Neural cell (in vitro differentiated cells): ENCODE data around the gene TAC4. TPM values are rescaled to one million over a fixed set of nuclear protein-coding genes. Genes with fewer than 3 reads are reported as not detected.

Experiments used
- H2AFZ ChIP-seq: fragments of 200-600, 300-800 bp; sonication (generic), shearing (Covaris generic); 2 replicates; pipeline ENCODE4 v1.6.0; 2014; ENCODE audit warnings: low read depth, mild to moderate bottlenecking, antibody characterized with exemption, low read length, moderate library complexity
- H3F3A ChIP-seq: fragments of 200-600 bp; shearing (Covaris generic); 2 replicates; pipeline ENCODE4 v1.6.1; 2016; ENCODE audit warnings: mild to moderate bottlenecking, moderate library complexity, mixed read lengths, antibody characterized with exemption, low read length; ENCODE audit not compliant: insufficient read depth, poor library complexity, severe bottlenecking
- H3K27ac ChIP-seq: fragments of 200-600, 300-800 bp; sonication (generic), shearing (Covaris generic); 2 replicates; pipeline ENCODE4 v1.5.1; 2014; ENCODE audit warnings: mild to moderate bottlenecking, low read length, moderate library complexity
- H3K27me3 ChIP-seq: fragments of 300-800, 200-600 bp; sonication (generic), shearing (Covaris generic); 2 replicates; pipeline ENCODE4 v1.6.0; 2014; ENCODE audit warnings: mild to moderate bottlenecking, low read depth, low read length, moderate library complexity; ENCODE audit not compliant: insufficient read depth
- H3K36me3 ChIP-seq: fragments of 300-800, 200-600 bp; sonication (generic), shearing (Covaris generic); 2 replicates; pipeline ENCODE4 v1.5.1; 2014; ENCODE audit warnings: mild to moderate bottlenecking, antibody characterized with exemption, low read length, moderate library complexity; ENCODE audit not compliant: insufficient read depth
- H3K4me2 ChIP-seq: fragments of 300-800, 200-600 bp; sonication (generic), shearing (Covaris generic); 2 replicates; pipeline ENCODE4 v1.6.0; 2014; ENCODE audit warnings: mild to moderate bottlenecking, low read length
- H3K4me3 ChIP-seq: fragments of 300-800, 200-600 bp; sonication (generic), shearing (Covaris generic); 2 replicates; pipeline ENCODE4 v1.5.1; 2014; ENCODE audit warnings: mild to moderate bottlenecking, low read length, moderate library complexity
- H3K79me2 ChIP-seq: fragments of 200-600 bp; shearing (Covaris generic); replicated peaks from 2 replicates; pipeline ENCODE4 v1.6.0; 2014; ENCODE audit warnings: mild to moderate bottlenecking, low read length, moderate library complexity; ENCODE audit not compliant: insufficient read depth
- H3K9ac ChIP-seq: fragments of 300-800, 200-600 bp; sonication (generic), shearing (Covaris generic); 2 replicates; pipeline ENCODE4 v1.6.1; 2016; ENCODE audit warnings: mild to moderate bottlenecking, low read length, mixed read lengths
- H3K9me2 ChIP-seq: fragments of 200-600 bp; shearing (Covaris generic); 2 replicates; pipeline ENCODE4 v1.6.1; 2016; ENCODE audit warnings: mild to moderate bottlenecking, low read length, mixed read lengths; ENCODE audit not compliant: insufficient read depth
- H3K9me3 ChIP-seq: fragments of 200-600, 300-800 bp; sonication (generic), shearing (Covaris generic); 2 replicates; pipeline ENCODE4 v1.6.1; 2016; ENCODE audit warnings: mild to moderate bottlenecking, mixed run types, low read length, moderate library complexity, mixed read lengths
- H4K20me1 ChIP-seq: fragments of 200-600 bp; shearing (Covaris generic); 2 replicates; pipeline ENCODE4 v1.6.1; 2016; ENCODE audit warnings: mild to moderate bottlenecking, mixed run types; ENCODE audit not compliant: insufficient read depth
- EP300 ChIP-seq: fragments of 450-650 bp; conservative IDR thresholded peaks from 2 replicates; pipeline ENCODE4 v1.6.1; 2014; ENCODE audit warnings: antibody characterized with exemption, mild to moderate bottlenecking, moderate library complexity; ENCODE audit not compliant: poor library complexity, severe bottlenecking
- EZH2 ChIP-seq: fragments of 200-600, 300-800 bp; shearing (Covaris generic), sonication (generic); IDR thresholded peaks from 2 replicates; pipeline ENCODE4 v1.6.1; 2014; ENCODE audit warnings: antibody characterized with exemption, low read length, borderline replicate concordance, mild to moderate bottlenecking; ENCODE audit not compliant: insufficient read depth, poor library complexity, severe bottlenecking
- MXI1 ChIP-seq: fragments of 450-650 bp; conservative IDR thresholded peaks from 2 replicates; pipeline ENCODE4 v1.6.1; 2014; ENCODE audit warnings: antibody characterized with exemption, mild to moderate bottlenecking; ENCODE audit not compliant: poor library complexity, severe bottlenecking
- POLR2AphosphoS5 ChIP-seq: IDR thresholded peaks from 2 replicates; pipeline ENCODE4 v1.6.1; 2012
- RAD21 ChIP-seq: fragments of 450-650 bp; conservative IDR thresholded peaks from 2 replicates; pipeline ENCODE4 v1.6.1; 2014; ENCODE audit warnings: antibody characterized with exemption, mild to moderate bottlenecking, moderate library complexity
- SMC3 ChIP-seq: fragments of 450-650 bp; conservative IDR thresholded peaks from 2 replicates; pipeline ENCODE4 v1.6.1; 2014; ENCODE audit warnings: antibody characterized with exemption, mild to moderate bottlenecking, moderate library complexity; ENCODE audit not compliant: poor library complexity
- TAF1 ChIP-seq: IDR thresholded peaks from 2 replicates; pipeline ENCODE4 v1.6.1; 2012; ENCODE audit warnings: low read depth
- polyA plus RNA-seq: library from polyadenylated mRNA; depleted of rRNA; stranded (reverse); fragments of >200 nt; gene quantifications from 2 replicates; pipeline ENCODE4 v1.2.3, GENCODE V29; 2014
- TF ChIP-seq, protein P1 (sequence below): IDR thresholded peaks from 2 replicates; pipeline ENCODE4 v1.6.1; 2012; ENCODE audit warnings: borderline replicate concordance
- TF ChIP-seq, protein P2 (sequence below): fragments of 450-650 bp; IDR thresholded peaks from 2 replicates; pipeline ENCODE4 v1.5.1; 2014; ENCODE audit warnings: antibody characterized with exemption, mild to moderate bottlenecking, moderate library complexity; ENCODE audit not compliant: poor library complexity, severe bottlenecking

The TAC4 gene
- polyA plus RNA-seq, 1 donor from 2014 or later: not detected

DNA sequence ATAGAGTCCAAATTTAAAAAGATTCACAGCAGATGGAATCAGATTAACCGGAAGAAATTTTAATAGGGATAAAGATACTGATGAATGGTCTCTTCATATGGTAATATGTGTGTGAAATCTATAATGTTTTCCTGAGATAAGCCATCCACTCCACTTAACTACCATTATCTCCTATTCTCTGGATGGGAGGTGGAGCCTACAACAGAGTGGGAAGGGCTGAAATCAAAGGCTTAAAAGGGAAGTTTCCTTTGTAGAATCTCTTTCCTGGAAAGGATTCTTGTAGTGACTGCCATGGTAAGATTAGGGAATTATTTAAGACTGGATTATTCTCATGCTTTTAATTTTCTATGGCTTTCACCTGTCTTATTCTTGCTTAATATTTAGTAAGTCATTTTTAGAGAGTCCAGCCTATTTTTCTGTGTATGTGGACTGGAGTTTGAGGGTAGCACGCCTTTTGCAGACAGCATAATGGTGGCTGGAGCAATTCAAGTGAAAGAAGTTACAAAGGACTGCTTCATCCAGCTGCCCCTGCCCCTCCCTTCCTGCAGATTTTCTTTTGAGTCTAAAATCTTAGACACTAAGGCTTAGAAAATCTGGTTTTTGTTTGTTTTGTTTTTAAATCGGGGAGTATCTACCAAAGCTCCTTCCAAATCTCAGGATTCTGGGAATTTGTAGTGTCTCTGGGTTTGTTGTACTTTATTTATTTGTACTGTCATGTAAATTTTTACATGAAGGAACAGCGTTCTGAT is 32.9 kb downstream of the TAC4 start:
- Histone ChIP-seq H3K4me3 (no peak overlapping the region), H3K27me3 (no peaks in the 10 kb centered on the region), H3F3A (no peaks in the 10 kb centered on the region), H3K36me3 (no peaks in the 10 kb centered on the region), H2AFZ (no peak overlapping the region), H3K79me2 (peaks cover 22% of the 10 kb centered on the region), H3K9ac (no peak overlapping the region), H3K27ac (no peak overlapping the region), H3K9me3 (no peaks in the 10 kb centered on the region), H3K4me2 (no peak overlapping the region), H3K9me2 (no peaks in the 10 kb centered on the region), H4K20me1 (no peaks in the 10 kb centered on the region)
- TF ChIP-seq MXI1 (no peak), SMC3 (no peak), EP300 (no peak), EZH2 (no peak), RAD21 (no peak), TAF1 (no peak), POLR2AphosphoS5 (no peak)
- TF ChIP-seq, protein P1, sequence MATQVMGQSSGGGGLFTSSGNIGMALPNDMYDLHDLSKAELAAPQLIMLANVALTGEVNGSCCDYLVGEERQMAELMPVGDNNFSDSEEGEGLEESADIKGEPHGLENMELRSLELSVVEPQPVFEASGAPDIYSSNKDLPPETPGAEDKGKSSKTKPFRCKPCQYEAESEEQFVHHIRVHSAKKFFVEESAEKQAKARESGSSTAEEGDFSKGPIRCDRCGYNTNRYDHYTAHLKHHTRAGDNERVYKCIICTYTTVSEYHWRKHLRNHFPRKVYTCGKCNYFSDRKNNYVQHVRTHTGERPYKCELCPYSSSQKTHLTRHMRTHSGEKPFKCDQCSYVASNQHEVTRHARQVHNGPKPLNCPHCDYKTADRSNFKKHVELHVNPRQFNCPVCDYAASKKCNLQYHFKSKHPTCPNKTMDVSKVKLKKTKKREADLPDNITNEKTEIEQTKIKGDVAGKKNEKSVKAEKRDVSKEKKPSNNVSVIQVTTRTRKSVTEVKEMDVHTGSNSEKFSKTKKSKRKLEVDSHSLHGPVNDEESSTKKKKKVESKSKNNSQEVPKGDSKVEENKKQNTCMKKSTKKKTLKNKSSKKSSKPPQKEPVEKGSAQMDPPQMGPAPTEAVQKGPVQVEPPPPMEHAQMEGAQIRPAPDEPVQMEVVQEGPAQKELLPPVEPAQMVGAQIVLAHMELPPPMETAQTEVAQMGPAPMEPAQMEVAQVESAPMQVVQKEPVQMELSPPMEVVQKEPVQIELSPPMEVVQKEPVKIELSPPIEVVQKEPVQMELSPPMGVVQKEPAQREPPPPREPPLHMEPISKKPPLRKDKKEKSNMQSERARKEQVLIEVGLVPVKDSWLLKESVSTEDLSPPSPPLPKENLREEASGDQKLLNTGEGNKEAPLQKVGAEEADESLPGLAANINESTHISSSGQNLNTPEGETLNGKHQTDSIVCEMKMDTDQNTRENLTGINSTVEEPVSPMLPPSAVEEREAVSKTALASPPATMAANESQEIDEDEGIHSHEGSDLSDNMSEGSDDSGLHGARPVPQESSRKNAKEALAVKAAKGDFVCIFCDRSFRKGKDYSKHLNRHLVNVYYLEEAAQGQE: no peak
- TF ChIP-seq, protein P2, sequence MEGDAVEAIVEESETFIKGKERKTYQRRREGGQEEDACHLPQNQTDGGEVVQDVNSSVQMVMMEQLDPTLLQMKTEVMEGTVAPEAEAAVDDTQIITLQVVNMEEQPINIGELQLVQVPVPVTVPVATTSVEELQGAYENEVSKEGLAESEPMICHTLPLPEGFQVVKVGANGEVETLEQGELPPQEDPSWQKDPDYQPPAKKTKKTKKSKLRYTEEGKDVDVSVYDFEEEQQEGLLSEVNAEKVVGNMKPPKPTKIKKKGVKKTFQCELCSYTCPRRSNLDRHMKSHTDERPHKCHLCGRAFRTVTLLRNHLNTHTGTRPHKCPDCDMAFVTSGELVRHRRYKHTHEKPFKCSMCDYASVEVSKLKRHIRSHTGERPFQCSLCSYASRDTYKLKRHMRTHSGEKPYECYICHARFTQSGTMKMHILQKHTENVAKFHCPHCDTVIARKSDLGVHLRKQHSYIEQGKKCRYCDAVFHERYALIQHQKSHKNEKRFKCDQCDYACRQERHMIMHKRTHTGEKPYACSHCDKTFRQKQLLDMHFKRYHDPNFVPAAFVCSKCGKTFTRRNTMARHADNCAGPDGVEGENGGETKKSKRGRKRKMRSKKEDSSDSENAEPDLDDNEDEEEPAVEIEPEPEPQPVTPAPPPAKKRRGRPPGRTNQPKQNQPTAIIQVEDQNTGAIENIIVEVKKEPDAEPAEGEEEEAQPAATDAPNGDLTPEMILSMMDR: no peak

DNA sequence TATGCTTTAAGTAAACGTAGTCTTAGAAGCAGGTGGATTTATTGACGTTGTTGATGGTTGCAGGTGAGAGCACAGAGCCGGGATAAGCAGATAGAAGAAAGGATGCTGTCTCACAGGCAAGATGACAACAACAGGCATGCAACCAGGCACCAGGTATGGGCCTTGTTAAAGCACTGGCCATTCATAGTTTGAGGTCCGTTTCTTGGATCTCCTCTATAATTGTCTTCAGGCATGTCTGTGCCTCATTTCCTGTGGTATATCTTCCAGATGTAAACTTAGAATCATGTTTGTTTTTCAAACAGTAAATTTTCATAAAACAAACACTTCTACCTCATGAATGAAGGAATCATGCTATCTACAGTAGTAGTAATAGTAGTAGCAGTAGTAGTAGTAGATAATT is 38.8 kb downstream of the TAC4 start:
- no peak overlapping the region for H2AFZ ChIP-seq

More for the DNA sequence above, 38.8 kb downstream of the TAC4 start:
- no peaks in the 10 kb centered on the region for H4K20me1 ChIP-seq
- peaks cover 12% of the 10 kb centered on the region for H3K36me3 ChIP-seq
- no peaks in the 10 kb centered on the region for H3K9me2 ChIP-seq
- no peak overlapping the region for H3K4me2 ChIP-seq
- TF ChIP-seq TAF1 (no peak), EZH2 (no peak), POLR2AphosphoS5 (no peak), SMC3 (no peak), EP300 (no peak), MXI1 (no peak), RAD21 (no peak)
- TF ChIP-seq, protein P2: no peak
- TF ChIP-seq, protein P1: no peak
- no peaks in the 10 kb centered on the region for H3F3A ChIP-seq
- H3K9me3 ChIP-seq: no peaks in the 10 kb centered on the region
- H3K27ac ChIP-seq: no peak overlapping the region
- no peaks in the 10 kb centered on the region for H3K27me3 ChIP-seq
- peaks cover 7% of the 10 kb centered on the region for H3K79me2 ChIP-seq
- no peak overlapping the region for H3K9ac ChIP-seq
- no peak overlapping the region for H3K4me3 ChIP-seq
